PC-3 (cell line): ENCODE data around the gene POLRMT. TPM values are rescaled to one million over a fixed set of nuclear protein-coding genes. Genes with fewer than 3 reads are reported as not detected.

Experiments
- ATAC-seq: fragments of 200-7000 bp; cut with Tn5 transposase; 2 replicates; pipeline ENCODE4 v1.9.1; 2020; ENCODE audit warnings: mild to moderate bottlenecking, moderate library complexity
- BruUV-seq: library from RNA; stranded (reverse); fragments of 400-500 nt; replicated peaks from 2 replicates; lab custom pipeline; 2021; lab: Mats Ljungman, UMichigan
- CTCF ChIA-PET: fragments of 300-600 bp; sonication (Branson Sonifier 250); formaldehyde crosslinking; loops from one replicate; lab custom pipeline; 2022; ENCODE audit warnings: antibody characterized with exemption; lab: Charles Lee
- POLR2A ChIA-PET: fragments of 300-600 bp; sonication (Branson Sonifier 250); formaldehyde crosslinking; loops from one replicate; lab custom pipeline; 2022; ENCODE audit warnings: antibody characterized with exemption; ENCODE audit not compliant: unreplicated experiment; lab: Charles Lee
- DNase-seq: peaks from one replicate; pipeline ENCODE4 v3.0.0-alpha.2; 2015
- H2AFZ ChIP-seq: fragments of 300-600 bp; sonication (generic); 2 replicates; pipeline ENCODE4 v1.6.0; 2016; ENCODE audit warnings: antibody characterized with exemption, low read length
- H3F3A ChIP-seq: fragments of 300-600 bp; sonication (generic); one replicate; pipeline ENCODE4 v1.6.0; 2017; ENCODE audit warnings: antibody characterized with exemption, low read length, control low read depth, mild to moderate bottlenecking; ENCODE audit not compliant: unreplicated experiment
- H3K27ac ChIP-seq: fragments of 300-600 bp; sonication (generic); 2 replicates; pipeline ENCODE4 v1.5.1; 2016; ENCODE audit warnings: mild to moderate bottlenecking, low read length
- H3K27me3 ChIP-seq: fragments of 300-600 bp; sonication (generic); 2 replicates; pipeline ENCODE4 v1.6.1; 2016; ENCODE audit warnings: low read length, mixed read lengths
- H3K36me3 ChIP-seq: fragments of 300-600 bp; sonication (generic); 2 replicates; pipeline ENCODE4 v1.6.1; 2016; ENCODE audit warnings: low read depth, mixed run types, low read length, mixed read lengths
- H3K4me1 ChIP-seq: fragments of 300-600 bp; sonication (generic); 2 replicates; pipeline ENCODE4 v1.5.1; 2016; ENCODE audit warnings: low read length; ENCODE audit not compliant: insufficient read depth
- H3K4me2 ChIP-seq: fragments of 300-600 bp; sonication (generic); 2 replicates; pipeline ENCODE4 v1.6.0; 2016; ENCODE audit warnings: low read length
- H3K4me3 ChIP-seq: fragments of 300-600 bp; sonication (generic); 2 replicates; pipeline ENCODE4 v1.5.1; 2016; ENCODE audit warnings: mild to moderate bottlenecking, low read length, mixed read lengths
- H3K79me2 ChIP-seq: fragments of 300-600 bp; sonication (generic); 2 replicates; pipeline ENCODE4 v1.6.1; 2017; ENCODE audit warnings: low read length, mixed read lengths
- H3K9ac ChIP-seq: fragments of 300-600 bp; sonication (generic); 2 replicates; pipeline ENCODE4 v1.6.0; 2016; ENCODE audit warnings: mild to moderate bottlenecking, low read length
- H3K9me2 ChIP-seq: fragments of 300-600 bp; sonication (generic); replicated peaks from 2 replicates; pipeline ENCODE4 v1.6.1; 2016; ENCODE audit warnings: mixed run types, low read length, mixed read lengths
- H3K9me3 ChIP-seq: fragments of 300-600 bp; sonication (generic); 2 replicates; pipeline ENCODE4 v1.6.1; 2016; ENCODE audit warnings: low read length, mixed read lengths
- H4K20me1 ChIP-seq: fragments of 300-600 bp; sonication (generic); 2 replicates; pipeline ENCODE4 v1.6.1; 2016; ENCODE audit warnings: low read length, mixed read lengths
- CTCF ChIP-seq: fragments of 300-600 bp; sonication (generic); conservative IDR thresholded peaks from 2 replicates; pipeline ENCODE4 v1.5.1; 2017; ENCODE audit warnings: antibody characterized with exemption, low read depth, mild to moderate bottlenecking, low read length
- EZH2 ChIP-seq: fragments of 300-600 bp; sonication (generic); IDR thresholded peaks from one replicate; pipeline ENCODE4 v1.6.1; 2017; ENCODE audit warnings: antibody characterized with exemption, mild to moderate bottlenecking, low read length; ENCODE audit not compliant: unreplicated experiment
- EZH2phosphoT487 ChIP-seq: fragments of 300-600 bp; sonication (generic); IDR thresholded peaks from 2 replicates; pipeline ENCODE4 v1.6.1; 2018; ENCODE audit warnings: mild to moderate bottlenecking, antibody characterized with exemption, low read length, borderline replicate concordance
- intact Hi-C: fragments of 100-400 bp; cut with micrococcal nuclease; formaldehyde crosslinking; loops from 2 replicates; pipeline ENCODE4 v1.9.0; 2023
- total RNA-seq: library from RNA; depleted of rRNA; stranded (reverse); fragments of >200 nt; gene quantifications from 2 replicates; pipeline ENCODE4 v1.2.3, GENCODE V29; 2014

Gene POLRMT
- total RNA-seq, 1 experiment from 2014 or later: 60.5 TPM

- no peak within 1 kb of the TSS for H3K9ac ChIP-seq
- H3K36me3 ChIP-seq: no peaks in the 10 kb centered on the region
- H4K20me1 ChIP-seq: no peaks in the 10 kb centered on the region
- BruUV-seq: no TSS peak
- peak; percentile 80 for DNase-seq
- no peak for TF ChIP-seq EZH2phosphoT487
- TF ChIP-seq CTCF: no peak
- TF ChIP-seq EZH2: no peak
- H3K4me1 ChIP-seq: no peaks in the 10 kb centered on the region
- H3K9me3 ChIP-seq: no peaks in the 10 kb centered on the region
- intact Hi-C loops: loop anchor here (10.0 kb wide), 1 partner anchor 65 kb away; the partner anchor contains the start of gene BSG
- H3K9me2 ChIP-seq: no peaks in the 10 kb centered on the region
- peak within 1 kb of the TSS; percentile 66 for H3K4me3 ChIP-seq
- ChIA-PET CTCF (no interaction called here), POLR2A (no interaction called here)
- peak within 1 kb of the TSS; percentile 83 for H3K4me2 ChIP-seq
- no peaks in the 10 kb centered on the region for H3K79me2 ChIP-seq
- H2AFZ ChIP-seq: peak within 1 kb of the TSS; percentile 87
- ATAC-seq: peak; percentile 92
- no peaks in the 10 kb centered on the region for H3F3A ChIP-seq
- H3K27me3 ChIP-seq: no peaks in the 10 kb centered on the region
- H3K27ac ChIP-seq: no peak within 1 kb of the TSS
Measured at GRCh38 chr19:639253-640160, 6.2 kb upstream of the POLRMT start, which contains the start of gene FGF22. FGF22 (plus strand) TSS chr19:639879; CDS start chr19:639926, 47 bp downstream.

- Histone ChIP-seq H3K27me3 (no peaks in the 10 kb centered on the region), H3K36me3 (no peaks in the 10 kb centered on the region), H3K9ac (no peak overlapping the region), H3K9me2 (no peaks in the 10 kb centered on the region), H3F3A (no peaks in the 10 kb centered on the region), H2AFZ (peak overlapping the region; percentile 87), H3K4me3 (peak overlapping the region; percentile 66; the same call in 1 of the 2 replicates), H4K20me1 (no peaks in the 10 kb centered on the region), H3K4me2 (peak overlapping the region; percentile 83), H3K4me1 (no peaks in the 10 kb centered on the region), H3K79me2 (no peaks in the 10 kb centered on the region), H3K27ac (no peak overlapping the region), H3K9me3 (no peaks in the 10 kb centered on the region)
- ATAC-seq: no peak
- no peak for TF ChIP-seq CTCF
- no peak for TF ChIP-seq EZH2phosphoT487
- no peak for TF ChIP-seq EZH2
- intact Hi-C loops: loop anchor here (10.0 kb wide), 1 partner anchor 64 kb away; the partner anchor contains the start of gene BSG
- DNase-seq: no peak
- ChIA-PET CTCF (no interaction called here), POLR2A (no interaction called here)
- no TSS peak for BruUV-seq
Measured at GRCh38 chr19:638906-639252, 5.5 kb upstream of the POLRMT start.
